PC-3 (cell line): ENCODE measurements around the gene TBCB.

Experiments
- CTCF ChIP-seq: fragments of 300-600 bp; sonication (generic); conservative IDR thresholded peaks from 2 replicates; pipeline ENCODE4 v1.5.1; 2017; ENCODE audit warnings: antibody characterized with exemption, low read depth, mild to moderate bottlenecking, low read length
- EZH2 ChIP-seq: fragments of 300-600 bp; sonication (generic); IDR thresholded peaks from one replicate; pipeline ENCODE4 v1.6.1; 2017; ENCODE audit warnings: antibody characterized with exemption, mild to moderate bottlenecking, low read length; ENCODE audit not compliant: unreplicated experiment
- EZH2phosphoT487 ChIP-seq: fragments of 300-600 bp; sonication (generic); IDR thresholded peaks from 2 replicates; pipeline ENCODE4 v1.6.1; 2018; ENCODE audit warnings: mild to moderate bottlenecking, antibody characterized with exemption, low read length, borderline replicate concordance

GRCh38 chr19:36149673-36150406 is 34.6 kb downstream of the TBCB start:
- no peak for TF ChIP-seq EZH2
- TF ChIP-seq EZH2phosphoT487: no peak
- no peak for TF ChIP-seq CTCF
